RWPE1 (cell line): ENCODE measurements around the gene EXPH5.

Source experiments
- CTCF ChIA-PET: fragments of 350-600 bp; sonication (Branson Sonifier 250); formaldehyde crosslinking; extraction: SDS; loops from one replicate; lab custom pipeline; 2021; lab: Yijun Ruan, JAX
- POLR2A ChIA-PET: fragments of 400-600 bp; formaldehyde crosslinking; extraction: SDS; loops from one replicate; lab custom pipeline; 2020; ENCODE audit warnings: antibody characterized with exemption; ENCODE audit not compliant: low non-redundant PET; lab: Yijun Ruan, JAX
- DNase-seq: peaks from one replicate; pipeline ENCODE4 v3.0.0; 2012; ENCODE audit warnings: low spot score
- H3K27ac ChIP-seq: fragments of 450-650 bp; 2 replicates; pipeline ENCODE4 v1.5.1; 2017
- TF ChIP-seq, protein P1 (sequence below): fragments of 450-650 bp; conservative IDR thresholded peaks from 2 replicates; pipeline ENCODE4 v1.5.1; 2017; ENCODE audit warnings: low read depth, mild to moderate bottlenecking

The EXPH5 gene

GRCh38 chr11:108593923-108594434 is 411 bp upstream of the EXPH5 start:
- ChIA-PET POLR2A (no interaction called here), CTCF (interaction anchor here (1.1 to 1.2 kb wide), 2 partner anchors 12 to 16 kb away, joined by 3 to 5 read pairs; no protein-coding TSS in a partner anchor)
- TF ChIP-seq, protein P1, sequence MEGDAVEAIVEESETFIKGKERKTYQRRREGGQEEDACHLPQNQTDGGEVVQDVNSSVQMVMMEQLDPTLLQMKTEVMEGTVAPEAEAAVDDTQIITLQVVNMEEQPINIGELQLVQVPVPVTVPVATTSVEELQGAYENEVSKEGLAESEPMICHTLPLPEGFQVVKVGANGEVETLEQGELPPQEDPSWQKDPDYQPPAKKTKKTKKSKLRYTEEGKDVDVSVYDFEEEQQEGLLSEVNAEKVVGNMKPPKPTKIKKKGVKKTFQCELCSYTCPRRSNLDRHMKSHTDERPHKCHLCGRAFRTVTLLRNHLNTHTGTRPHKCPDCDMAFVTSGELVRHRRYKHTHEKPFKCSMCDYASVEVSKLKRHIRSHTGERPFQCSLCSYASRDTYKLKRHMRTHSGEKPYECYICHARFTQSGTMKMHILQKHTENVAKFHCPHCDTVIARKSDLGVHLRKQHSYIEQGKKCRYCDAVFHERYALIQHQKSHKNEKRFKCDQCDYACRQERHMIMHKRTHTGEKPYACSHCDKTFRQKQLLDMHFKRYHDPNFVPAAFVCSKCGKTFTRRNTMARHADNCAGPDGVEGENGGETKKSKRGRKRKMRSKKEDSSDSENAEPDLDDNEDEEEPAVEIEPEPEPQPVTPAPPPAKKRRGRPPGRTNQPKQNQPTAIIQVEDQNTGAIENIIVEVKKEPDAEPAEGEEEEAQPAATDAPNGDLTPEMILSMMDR, result no peak
- DNase-seq, result no peak
- H3K27ac ChIP-seq, result peak overlapping the region; percentile 64; the same call in 1 of the 2 replicates

DNA sequence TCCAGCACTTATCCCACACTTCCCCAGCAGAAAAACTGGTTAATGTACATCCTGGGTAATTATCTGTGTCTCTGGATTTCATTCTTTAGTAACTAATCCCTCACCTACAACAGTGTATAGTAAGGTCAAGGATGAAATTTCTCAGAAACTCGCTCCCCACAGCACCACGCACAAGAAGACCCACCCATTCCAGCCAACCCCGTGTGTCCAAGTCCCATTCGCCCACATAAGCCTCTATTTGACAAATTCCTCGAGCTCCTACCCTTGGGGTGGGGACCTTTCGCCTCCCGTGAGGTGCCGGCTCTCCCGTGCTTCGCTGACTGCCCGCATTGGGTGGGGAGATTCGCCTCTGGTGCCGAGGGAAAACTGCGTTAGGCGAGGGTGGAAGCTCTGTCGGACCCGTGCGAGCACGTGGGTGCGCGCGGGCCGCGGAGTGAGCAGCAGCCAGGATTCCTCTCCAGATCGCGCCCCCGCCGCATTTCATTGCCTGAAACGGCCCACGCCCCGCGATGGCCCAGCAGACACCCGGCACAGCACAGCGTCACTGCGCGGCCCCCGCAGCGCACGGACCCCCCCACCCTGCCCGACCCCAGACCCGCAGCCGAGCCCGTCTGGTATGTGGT is 866 bp downstream of the EXPH5 start:
- POLR2A ChIA-PET, result no interaction called here
- CTCF ChIA-PET, result interaction anchor here (1.1 to 1.2 kb wide), 2 partner anchors 13 to 18 kb away, joined by 3 to 5 read pairs; no protein-coding TSS in a partner anchor
- TF ChIP-seq, protein P1, result no peak
- peak overlapping the region; percentile 64 for H3K27ac ChIP-seq
- DNase-seq, result peak; percentile 30

GRCh38 chr11:108591893-108592292 is 1.7 kb downstream of the EXPH5 start:
- ChIA-PET CTCF (no interaction called here), POLR2A (no interaction called here)
- TF ChIP-seq, protein P1, result no peak
- no peak overlapping the region for H3K27ac ChIP-seq
- no peak for DNase-seq

DNA sequence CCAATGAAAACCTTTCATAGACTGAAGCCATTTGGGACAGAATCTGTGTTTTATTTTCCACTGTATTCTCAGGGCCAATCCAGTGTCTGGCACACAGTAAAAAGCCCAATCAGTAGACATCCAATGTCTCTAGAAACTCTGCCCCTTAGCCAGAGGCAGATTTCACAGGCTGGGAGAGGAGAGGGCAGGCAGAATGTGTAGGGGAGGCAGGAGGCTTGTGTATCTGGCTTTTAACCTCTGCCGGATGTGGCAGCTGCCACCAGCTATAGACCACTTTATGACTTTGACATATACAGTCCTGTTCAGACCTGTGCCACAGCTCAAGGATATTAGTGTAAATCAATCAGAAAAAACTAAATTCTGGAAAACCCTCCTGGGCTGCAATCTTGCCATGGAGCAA is 4.4 kb downstream of the EXPH5 start:
- H3K27ac ChIP-seq, result no peak overlapping the region
- TF ChIP-seq, protein P1, result no peak
- ChIA-PET CTCF (no interaction called here), POLR2A (interaction anchor here (0.6 kb wide), 1 partner anchor 368 kb away, joined by 3 read pairs; no protein-coding TSS in a partner anchor)
- no peak for DNase-seq

DNA sequence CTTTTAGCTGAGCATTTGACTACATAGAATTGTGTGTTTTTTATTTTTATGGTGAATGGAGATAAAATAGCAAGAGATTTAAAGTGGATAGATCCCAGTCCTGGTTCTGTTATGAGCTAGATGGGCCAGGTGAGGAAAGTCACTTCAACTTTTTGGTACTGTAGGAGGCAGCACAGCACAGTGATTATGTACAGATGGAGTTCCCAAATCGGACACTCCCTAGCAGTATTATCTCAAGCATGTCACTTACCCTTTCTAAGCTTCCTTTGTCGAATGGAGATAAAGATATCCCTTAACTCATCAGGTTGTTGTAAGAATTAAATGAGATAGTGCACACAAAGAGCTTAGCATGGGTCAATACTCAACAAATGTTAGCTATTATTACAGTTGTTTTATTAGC is 5.3 kb downstream of the EXPH5 start:
- no peak for DNase-seq
- H3K27ac ChIP-seq, result no peak overlapping the region
- ChIA-PET CTCF (interaction anchor here (1.1 kb wide), 1 partner anchor 61 kb away, joined by 6 read pairs; no protein-coding TSS in a partner anchor), POLR2A (no interaction called here)
- TF ChIP-seq, protein P1, result no peak

- H3K27ac ChIP-seq, result no peak overlapping the region
- POLR2A ChIA-PET, result interaction anchor here (0.5 kb wide), 1 partner anchor 460 kb away, joined by 8 read pairs; no protein-coding TSS in a partner anchor
- CTCF ChIA-PET, result no interaction called here
These were observed 6.5 kb downstream of the EXPH5 start for GRCh38 chr11:108587109-108587508.

More at GRCh38 chr11:108587109-108587508, 6.5 kb downstream of the EXPH5 start:
- TF ChIP-seq, protein P1, result no peak
- DNase-seq, result no peak
